ENCODE data around the gene ZNF687. TPM values are rescaled to one million over a fixed set of nuclear protein-coding genes. Genes with fewer than 3 reads are reported as not detected.

The ZNF687 gene
- total RNA-seq, 1 donor: 16.4 TPM

GRCh38 chr1:151313501-151313900 is 31.4 kb downstream of the ZNF687 start:
- no peak for TF ChIP-seq CTCF (IDR thresholded peaks at IDR 0.05; ENCODE audit: insufficient read depth, low read depth, low read length)
- H3K4me3 ChIP-seq (ENCODE audit: low read depth, low read length): no peak overlapping the region
- peak; percentile 29 for DNase-seq (ENCODE audit: low read depth)

- no peak overlapping the region for H3K4me3 ChIP-seq (ENCODE audit: low read depth, low read length)
- TF ChIP-seq CTCF (IDR thresholded peaks at IDR 0.05; ENCODE audit: insufficient read depth, low read depth, low read length): no peak
- DNase-seq (ENCODE audit: low read depth): peak; percentile 78
Measured at GRCh38 chr1:151314137-151314875, 32.2 kb downstream of the ZNF687 start.

- DNase-seq (ENCODE audit: low read depth): no peak
- TF ChIP-seq CTCF (IDR thresholded peaks at IDR 0.05; ENCODE audit: insufficient read depth, low read depth, low read length): no peak
- H3K4me3 ChIP-seq (ENCODE audit: low read depth, low read length): no peak overlapping the region
Measured at GRCh38 chr1:151315565-151316235, 33.6 kb downstream of the ZNF687 start.

GRCh38 chr1:151318975-151319374 is 36.9 kb downstream of the ZNF687 start:
- DNase-seq (ENCODE audit: low read depth): no peak
- no peak overlapping the region for H3K4me3 ChIP-seq (ENCODE audit: low read depth, low read length)
- TF ChIP-seq CTCF (IDR thresholded peaks at IDR 0.05; ENCODE audit: insufficient read depth, low read depth, low read length): no peak

- no peak for TF ChIP-seq CTCF (IDR thresholded peaks at IDR 0.05; ENCODE audit: insufficient read depth, low read depth, low read length)
- no peak for DNase-seq (ENCODE audit: low read depth)
- no peak overlapping the region for H3K4me3 ChIP-seq (ENCODE audit: low read depth, low read length)
Measured at GRCh38 chr1:151324390-151324930, 42.4 kb downstream of the ZNF687 start.

GRCh38 chr1:151325231-151325630 is 43.1 kb downstream of the ZNF687 start:
- peak overlapping the region; percentile 90 for H3K4me3 ChIP-seq (ENCODE audit: low read depth, low read length)
- peak; percentile 53 for DNase-seq (ENCODE audit: low read depth)
- no peak for TF ChIP-seq CTCF (IDR thresholded peaks at IDR 0.05; ENCODE audit: insufficient read depth, low read depth, low read length)
